Measurements from ENCODE around the gene SPRR2F.

GRCh38 chr1:153072806-153073726, 40.2 kb downstream of the SPRR2F start:
- TF ChIP-seq REST (IDR thresholded peaks at IDR 0.05; ENCODE audit: insufficient read depth in 1 of 2, low read depth in 2 of 2, low read length in 2 of 2), result no peak
- TF ChIP-seq SIN3A (IDR thresholded peaks at IDR 0.05; ENCODE audit: borderline replicate concordance, insufficient read depth, low read length), result no peak
- TF ChIP-seq POLR2AphosphoS5 (IDR thresholded peaks at IDR 0.05; ENCODE audit: low read depth, low read length), result no peak
- no peak for TF ChIP-seq TAF1 (IDR thresholded peaks at IDR 0.05; ENCODE audit: borderline replicate concordance, insufficient read depth, low read length)
- TF ChIP-seq FOXP2 (optimal IDR thresholded peaks at IDR 0.05; ENCODE audit: borderline replicate concordance, extremely low read depth, extremely low read length, insufficient read depth), result no peak

Measured in PFSK-1 (cell line).